GM23338 (cell line): Measurements from ENCODE around the gene GRM5. TPM values are rescaled to one million over a fixed set of nuclear protein-coding genes. Genes with fewer than 3 reads are reported as not detected.

Experiments used
- ATAC-seq: fragments of 200-7000 bp; cut with Tn5 transposase; 3 replicates; pipeline ENCODE4 v1.9.1; 2020
- DNase-seq: peaks from one replicate; pipeline ENCODE4 v3.0.0-alpha.2; 2015; ENCODE audit warnings: low spot score
- H2AFZ ChIP-seq: fragments of 200-600 bp; sonication (generic); 2 replicates; pipeline ENCODE4 v1.8.0; 2016; ENCODE audit warnings: antibody characterized with exemption, mild to moderate bottlenecking, moderate library complexity
- H3F3A ChIP-seq: fragments of 200-600 bp; sonication (generic); replicated peaks from 2 replicates; pipeline ENCODE4 v1.8.0; 2017; ENCODE audit warnings: antibody characterized with exemption, mixed run types, low read depth
- H3K27ac ChIP-seq: fragments of 200-600 bp; sonication (generic); 2 replicates; pipeline ENCODE4 v1.6.1; 2016; ENCODE audit warnings: low read depth
- H3K27me3 ChIP-seq: fragments of 200-600 bp; sonication (generic); 2 replicates; pipeline ENCODE4 v1.8.0; 2016; ENCODE audit warnings: mild to moderate bottlenecking, mixed run types, moderate library complexity; ENCODE audit not compliant: insufficient read depth
- H3K36me3 ChIP-seq: fragments of 200-600 bp; sonication (generic); 2 replicates; pipeline ENCODE4 v1.8.0; 2016; ENCODE audit warnings: mild to moderate bottlenecking; ENCODE audit not compliant: insufficient read depth
- H3K4me1 ChIP-seq: fragments of 200-600 bp; sonication (generic); 2 replicates; pipeline ENCODE4 v1.8.0; 2016; ENCODE audit warnings: mild to moderate bottlenecking, moderate library complexity; ENCODE audit not compliant: insufficient read depth
- H3K4me2 ChIP-seq: fragments of 200-600 bp; sonication (generic); 2 replicates; pipeline ENCODE4 v1.7.1; 2017; ENCODE audit warnings: mixed run types
- H3K4me3 ChIP-seq: fragments of 200-600 bp; sonication (generic); 2 replicates; pipeline ENCODE4 v1.6.1; 2016; ENCODE audit warnings: mixed run types
- H3K79me2 ChIP-seq: fragments of 200-600 bp; sonication (generic); replicated peaks from 2 replicates; pipeline ENCODE4 v1.8.0; 2017; ENCODE audit warnings: mild to moderate bottlenecking; ENCODE audit not compliant: insufficient read depth
- H3K9me2 ChIP-seq: fragments of 200-600 bp; sonication (generic); 2 replicates; pipeline ENCODE4 v1.8.0; 2017; ENCODE audit not compliant: insufficient read depth
- H4K20me1 ChIP-seq: fragments of 200-600 bp; sonication (generic); replicated peaks from 2 replicates; pipeline ENCODE4 v1.8.0; 2017; ENCODE audit warnings: mild to moderate bottlenecking; ENCODE audit not compliant: insufficient read depth
- H3K27ac Mint-ChIP-seq: 2 replicates; pipeline ENCODE4 v1.8.0; 2020; ENCODE audit warnings: inconsistent platforms, mild to moderate bottlenecking, moderate library complexity, mixed read lengths
- H3K27me3 Mint-ChIP-seq: 3 replicates; pipeline ENCODE4 v1.8.0; 2022; ENCODE audit warnings: low read depth, mild to moderate bottlenecking, moderate library complexity, mixed read lengths, inconsistent platforms; ENCODE audit not compliant: insufficient read depth, poor library complexity
- H3K36me3 Mint-ChIP-seq: 3 replicates; pipeline ENCODE4 v1.8.0; 2021; ENCODE audit warnings: low read depth, mild to moderate bottlenecking, inconsistent platforms, moderate library complexity, mixed read lengths
- H3K4me1 Mint-ChIP-seq: 3 replicates; pipeline ENCODE4 v1.8.0; 2020; ENCODE audit warnings: mild to moderate bottlenecking, inconsistent platforms, mixed read lengths
- H3K4me3 Mint-ChIP-seq: 3 replicates; pipeline ENCODE4 v1.8.0; 2021; ENCODE audit warnings: moderate library complexity, mild to moderate bottlenecking, inconsistent platforms, mixed read lengths
- H3K9me3 Mint-ChIP-seq: 3 replicates; pipeline ENCODE4 v1.8.0; 2020; ENCODE audit warnings: moderate library complexity, mild to moderate bottlenecking, inconsistent platforms, mixed read lengths
- CREB1 ChIP-seq: fragments of 250-450 bp; sonication (Bioruptor Pico); IDR thresholded peaks from 2 replicates; pipeline ENCODE4 v1.5.0; 2020; ENCODE audit warnings: low read depth, mild to moderate bottlenecking, moderate library complexity
- CTCF ChIP-seq, 2 experiments: fragments of 200-600 bp in 1 of 2; sonication (generic) in 1 of 2; conservative IDR thresholded peaks; 2 replicates each; pipeline versions ENCODE4 v1.5.1 to v1.6.1; 2016 to 2017; ENCODE audit warnings: antibody characterized with exemption in 2 of 2, low read depth in 2 of 2, mild to moderate bottlenecking in 2 of 2, moderate library complexity in 1 of 2
- ETS1 ChIP-seq: IDR thresholded peaks from 2 replicates; pipeline ENCODE4 v1.6.1; 2016; ENCODE audit warnings: antibody characterized with exemption
- EZH2 ChIP-seq: fragments of 200-600 bp; sonication (generic); IDR thresholded peaks from one replicate; pipeline ENCODE4 v1.8.0; 2017; ENCODE audit warnings: antibody characterized with exemption, mild to moderate bottlenecking, low read depth; ENCODE audit not compliant: unreplicated experiment
- JUNB ChIP-seq: IDR thresholded peaks from one replicate; pipeline ENCODE4 v1.6.1; 2016; ENCODE audit warnings: antibody characterized with exemption; ENCODE audit not compliant: unreplicated experiment
- POLR2AphosphoS5 ChIP-seq: IDR thresholded peaks from 2 replicates; pipeline ENCODE4 v1.6.1; 2016; ENCODE audit warnings: antibody characterized with exemption, low read depth
- ZNF331 ChIP-seq: fragments of 250-450 bp; sonication (Bioruptor Pico); IDR thresholded peaks from 2 replicates; pipeline ENCODE4 v1.5.0; 2020; ENCODE audit warnings: low read depth, mild to moderate bottlenecking, moderate library complexity
- polyA plus RNA-seq: library from polyadenylated mRNA; unstranded; fragments of >200 nt; fragmentation: Nextera tagmentation; extraction: Ambion mirVana; gene quantifications from 2 replicates; pipeline ENCODE4 v1.2.1, GENCODE V29; 2016
- total RNA-seq: library from RNA; depleted of rRNA; stranded (reverse); fragments of >200 nt; shearing (Covaris generic); gene quantifications from 2 replicates; pipeline ENCODE4 v1.2.3, GENCODE V29; 2014
- TF ChIP-seq, protein P1 (sequence below): fragments of 250-450 bp; sonication (Bioruptor Pico); IDR thresholded peaks from 2 replicates; pipeline ENCODE4 v1.5.0; 2020; ENCODE audit warnings: mild to moderate bottlenecking, moderate library complexity
- TF ChIP-seq, protein P2 (sequence below): IDR thresholded peaks from one replicate; pipeline ENCODE4 v1.6.1; 2018; ENCODE audit warnings: antibody characterized with exemption; ENCODE audit not compliant: unreplicated experiment

Gene GRM5
- total and polyA plus RNA-seq, 2 experiments from 2014 or later, result 0.23 to 0.45 TPM

GRCh38 chr11:88689548-88690240, 376.1 kb downstream of the GRM5 start:
- TF ChIP-seq, protein P1, sequence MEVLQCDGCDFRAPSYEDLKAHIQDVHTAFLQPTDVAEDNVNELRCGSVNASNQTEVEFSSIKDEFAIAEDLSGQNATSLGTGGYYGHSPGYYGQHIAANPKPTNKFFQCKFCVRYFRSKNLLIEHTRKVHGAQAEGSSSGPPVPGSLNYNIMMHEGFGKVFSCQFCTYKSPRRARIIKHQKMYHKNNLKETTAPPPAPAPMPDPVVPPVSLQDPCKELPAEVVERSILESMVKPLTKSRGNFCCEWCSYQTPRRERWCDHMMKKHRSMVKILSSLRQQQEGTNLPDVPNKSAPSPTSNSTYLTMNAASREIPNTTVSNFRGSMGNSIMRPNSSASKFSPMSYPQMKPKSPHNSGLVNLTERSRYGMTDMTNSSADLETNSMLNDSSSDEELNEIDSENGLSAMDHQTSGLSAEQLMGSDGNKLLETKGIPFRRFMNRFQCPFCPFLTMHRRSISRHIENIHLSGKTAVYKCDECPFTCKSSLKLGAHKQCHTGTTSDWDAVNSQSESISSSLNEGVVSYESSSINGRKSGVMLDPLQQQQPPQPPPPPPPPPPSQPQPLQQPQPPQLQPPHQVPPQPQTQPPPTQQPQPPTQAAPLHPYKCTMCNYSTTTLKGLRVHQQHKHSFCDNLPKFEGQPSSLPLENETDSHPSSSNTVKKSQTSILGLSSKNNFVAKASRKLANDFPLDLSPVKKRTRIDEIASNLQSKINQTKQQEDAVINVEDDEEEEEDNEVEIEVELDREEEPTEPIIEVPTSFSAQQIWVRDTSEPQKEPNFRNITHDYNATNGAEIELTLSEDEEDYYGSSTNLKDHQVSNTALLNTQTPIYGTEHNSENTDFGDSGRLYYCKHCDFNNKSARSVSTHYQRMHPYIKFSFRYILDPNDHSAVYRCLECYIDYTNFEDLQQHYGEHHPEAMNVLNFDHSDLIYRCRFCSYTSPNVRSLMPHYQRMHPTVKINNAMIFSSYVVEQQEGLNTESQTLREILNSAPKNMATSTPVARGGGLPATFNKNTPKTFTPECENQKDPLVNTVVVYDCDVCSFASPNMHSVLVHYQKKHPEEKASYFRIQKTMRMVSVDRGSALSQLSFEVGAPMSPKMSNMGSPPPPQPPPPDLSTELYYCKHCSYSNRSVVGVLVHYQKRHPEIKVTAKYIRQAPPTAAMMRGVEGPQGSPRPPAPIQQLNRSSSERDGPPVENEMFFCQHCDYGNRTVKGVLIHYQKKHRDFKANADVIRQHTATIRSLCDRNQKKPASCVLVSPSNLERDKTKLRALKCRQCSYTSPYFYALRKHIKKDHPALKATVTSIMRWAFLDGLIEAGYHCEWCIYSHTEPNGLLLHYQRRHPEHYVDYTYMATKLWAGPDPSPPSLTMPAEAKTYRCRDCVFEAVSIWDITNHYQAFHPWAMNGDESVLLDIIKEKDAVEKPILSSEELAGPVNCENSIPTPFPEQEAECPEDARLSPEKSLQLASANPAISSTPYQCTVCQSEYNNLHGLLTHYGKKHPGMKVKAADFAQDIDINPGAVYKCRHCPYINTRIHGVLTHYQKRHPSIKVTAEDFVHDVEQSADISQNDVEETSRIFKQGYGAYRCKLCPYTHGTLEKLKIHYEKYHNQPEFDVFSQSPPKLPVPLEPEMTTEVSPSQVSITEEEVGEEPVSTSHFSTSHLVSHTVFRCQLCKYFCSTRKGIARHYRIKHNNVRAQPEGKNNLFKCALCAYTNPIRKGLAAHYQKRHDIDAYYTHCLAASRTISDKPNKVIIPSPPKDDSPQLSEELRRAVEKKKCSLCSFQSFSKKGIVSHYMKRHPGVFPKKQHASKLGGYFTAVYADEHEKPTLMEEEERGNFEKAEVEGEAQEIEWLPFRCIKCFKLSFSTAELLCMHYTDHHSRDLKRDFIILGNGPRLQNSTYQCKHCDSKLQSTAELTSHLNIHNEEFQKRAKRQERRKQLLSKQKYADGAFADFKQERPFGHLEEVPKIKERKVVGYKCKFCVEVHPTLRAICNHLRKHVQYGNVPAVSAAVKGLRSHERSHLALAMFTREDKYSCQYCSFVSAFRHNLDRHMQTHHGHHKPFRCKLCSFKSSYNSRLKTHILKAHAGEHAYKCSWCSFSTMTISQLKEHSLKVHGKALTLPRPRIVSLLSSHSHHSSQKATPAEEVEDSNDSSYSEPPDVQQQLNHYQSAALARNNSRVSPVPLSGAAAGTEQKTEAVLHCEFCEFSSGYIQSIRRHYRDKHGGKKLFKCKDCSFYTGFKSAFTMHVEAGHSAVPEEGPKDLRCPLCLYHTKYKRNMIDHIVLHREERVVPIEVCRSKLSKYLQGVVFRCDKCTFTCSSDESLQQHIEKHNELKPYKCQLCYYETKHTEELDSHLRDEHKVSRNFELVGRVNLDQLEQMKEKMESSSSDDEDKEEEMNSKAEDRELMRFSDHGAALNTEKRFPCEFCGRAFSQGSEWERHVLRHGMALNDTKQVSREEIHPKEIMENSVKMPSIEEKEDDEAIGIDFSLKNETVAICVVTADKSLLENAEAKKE (CRISPR knock-in tag), result no peak
- TF ChIP-seq, protein P2, sequence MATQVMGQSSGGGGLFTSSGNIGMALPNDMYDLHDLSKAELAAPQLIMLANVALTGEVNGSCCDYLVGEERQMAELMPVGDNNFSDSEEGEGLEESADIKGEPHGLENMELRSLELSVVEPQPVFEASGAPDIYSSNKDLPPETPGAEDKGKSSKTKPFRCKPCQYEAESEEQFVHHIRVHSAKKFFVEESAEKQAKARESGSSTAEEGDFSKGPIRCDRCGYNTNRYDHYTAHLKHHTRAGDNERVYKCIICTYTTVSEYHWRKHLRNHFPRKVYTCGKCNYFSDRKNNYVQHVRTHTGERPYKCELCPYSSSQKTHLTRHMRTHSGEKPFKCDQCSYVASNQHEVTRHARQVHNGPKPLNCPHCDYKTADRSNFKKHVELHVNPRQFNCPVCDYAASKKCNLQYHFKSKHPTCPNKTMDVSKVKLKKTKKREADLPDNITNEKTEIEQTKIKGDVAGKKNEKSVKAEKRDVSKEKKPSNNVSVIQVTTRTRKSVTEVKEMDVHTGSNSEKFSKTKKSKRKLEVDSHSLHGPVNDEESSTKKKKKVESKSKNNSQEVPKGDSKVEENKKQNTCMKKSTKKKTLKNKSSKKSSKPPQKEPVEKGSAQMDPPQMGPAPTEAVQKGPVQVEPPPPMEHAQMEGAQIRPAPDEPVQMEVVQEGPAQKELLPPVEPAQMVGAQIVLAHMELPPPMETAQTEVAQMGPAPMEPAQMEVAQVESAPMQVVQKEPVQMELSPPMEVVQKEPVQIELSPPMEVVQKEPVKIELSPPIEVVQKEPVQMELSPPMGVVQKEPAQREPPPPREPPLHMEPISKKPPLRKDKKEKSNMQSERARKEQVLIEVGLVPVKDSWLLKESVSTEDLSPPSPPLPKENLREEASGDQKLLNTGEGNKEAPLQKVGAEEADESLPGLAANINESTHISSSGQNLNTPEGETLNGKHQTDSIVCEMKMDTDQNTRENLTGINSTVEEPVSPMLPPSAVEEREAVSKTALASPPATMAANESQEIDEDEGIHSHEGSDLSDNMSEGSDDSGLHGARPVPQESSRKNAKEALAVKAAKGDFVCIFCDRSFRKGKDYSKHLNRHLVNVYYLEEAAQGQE, result no peak
- TF ChIP-seq POLR2AphosphoS5, result no peak
- TF ChIP-seq CREB1, result no peak
- no peak for TF ChIP-seq ETS1
- no peak for TF ChIP-seq CTCF (conservative IDR thresholded peaks at IDR 0.05; ENCODE audit: low read depth in 2 of 2)
- TF ChIP-seq ZNF331 (CRISPR knock-in tag), result no peak
- TF ChIP-seq JUNB, result no peak
- no peak for TF ChIP-seq EZH2
- H3K27ac Mint-ChIP-seq, result no peak overlapping the region
- no peaks in the 10 kb centered on the region for H3F3A ChIP-seq
- no peak overlapping the region for H2AFZ ChIP-seq
- H3K4me3 ChIP-seq, result no peak overlapping the region
- no peak for ATAC-seq
- H3K4me1 Mint-ChIP-seq, result peaks cover 2% of the 10 kb centered on the region; the same call in 2 of the 3 replicates
- no peak overlapping the region for H3K4me3 Mint-ChIP-seq
- peaks cover 21% of the 10 kb centered on the region; the same call in 2 of the 3 replicates for H3K36me3 Mint-ChIP-seq
- H3K4me2 ChIP-seq, result no peak overlapping the region
- H4K20me1 ChIP-seq, result no peaks in the 10 kb centered on the region
- H3K27me3 Mint-ChIP-seq, result no peaks in the 10 kb centered on the region
- no peaks in the 10 kb centered on the region for H3K27me3 ChIP-seq
- no peaks in the 10 kb centered on the region for H3K36me3 ChIP-seq
- no peak overlapping the region for H3K27ac ChIP-seq
- H3K79me2 ChIP-seq, result no peaks in the 10 kb centered on the region
- no peaks in the 10 kb centered on the region for H3K4me1 ChIP-seq
- no peak for DNase-seq
- no peaks in the 10 kb centered on the region for H3K9me2 ChIP-seq
- H3K9me3 Mint-ChIP-seq, result peaks cover 19% of the 10 kb centered on the region
